WTC11 (cell line): Measurements from ENCODE around the gene ZNF584.

ENCODE experiments used
- CREM ChIP-seq: sonication (generic); formaldehyde crosslinking; IDR thresholded peaks from 2 replicates; pipeline ENCODE4 v1.8.1; 2022; ENCODE audit warnings: mild to moderate bottlenecking, missing genetic modification reagents, moderate library complexity
- CTCF ChIP-seq: fragments of 200-600 bp; IDR thresholded peaks from 2 replicates; pipeline ENCODE4 v1.8.0; 2022; ENCODE audit warnings: antibody characterized with exemption
- HMGXB4 ChIP-seq: sonication (generic); formaldehyde crosslinking; IDR thresholded peaks from 2 replicates; pipeline ENCODE4 v1.8.1; 2023; ENCODE audit warnings: mild to moderate bottlenecking, moderate library complexity, missing genetic modification reagents
- NR2C2 ChIP-seq: sonication (generic); formaldehyde crosslinking; IDR thresholded peaks from 2 replicates; pipeline ENCODE4 v1.8.0; 2022; ENCODE audit warnings: mild to moderate bottlenecking, missing genetic modification reagents
- USF1 ChIP-seq: sonication (generic); formaldehyde crosslinking; IDR thresholded peaks from 2 replicates; pipeline ENCODE4 v1.8.0; 2022; ENCODE audit warnings: mild to moderate bottlenecking, missing genetic modification reagents
- ZNF281 ChIP-seq: sonication (generic); formaldehyde crosslinking; IDR thresholded peaks from 2 replicates; pipeline ENCODE4 v1.8.0; 2023; ENCODE audit warnings: mild to moderate bottlenecking, missing genetic modification reagents
- ZSCAN18 ChIP-seq: fragments of 250-450 bp; sonication (Bioruptor Pico); IDR thresholded peaks from 2 replicates; pipeline ENCODE4 v2.1.2; 2022; ENCODE audit warnings: mild to moderate bottlenecking, moderate library complexity

- TF ChIP-seq CTCF (no peak), CREM (peak; percentile 90), USF1 (CRISPR knock-in tag) (peak; percentile 72; the same call in 1 of the 2 replicates), ZSCAN18 (CRISPR knock-in tag) (no peak), NR2C2 (no peak), ZNF281 (CRISPR knock-in tag) (0 out of 2 replicates have a peak, but pooled peaks have one; percentile 51), HMGXB4 (CRISPR knock-in tag) (peak; percentile 96; the same call in 1 of the 2 replicates)
Observed at GRCh38 chr19:58380662-58381459, 27.6 kb upstream of the ZNF584 start, which contains the start of gene ZNF837.
